Transverse colon (tissue), 4 donors: ENCODE results near the gene UBE2Q1.

Experiments
- CTCF ChIP-seq, 5 experiments: fragments of 200-600 bp in 3 of 5; fragments of 450-650 bp in 2 of 5; sonication (generic) in 3 of 5; IDR thresholded peaks; 1 replicate in 2 of 5; 2 replicates in 3 of 5; pipeline ENCODE4 v1.5.1; 2016 to 2017; ENCODE audit warnings: antibody characterized with exemption in 5 of 5, inconsistent platforms in 3 of 5, mild to moderate bottlenecking in 2 of 5, moderate library complexity in 1 of 5
- POLR2A ChIP-seq: fragments of 450-650 bp; IDR thresholded peaks from one replicate; pipeline ENCODE4 v1.6.1; 2016; ENCODE audit warnings: antibody characterized with exemption, mild to moderate bottlenecking, moderate library complexity
- POLR2AphosphoS5 ChIP-seq, 3 donors: sonication (generic); formaldehyde crosslinking; IDR thresholded peaks; one replicate each; pipeline ENCODE4 v1.6.1; 2016; ENCODE audit warnings: antibody characterized with exemption in 3 of 3

GRCh38 chr1:154571964-154572288, 13.5 kb upstream of the UBE2Q1 start:
- TF ChIP-seq POLR2A (no peak), CTCF (IDR thresholded peaks at IDR 0.05) (no peak), POLR2AphosphoS5 (IDR thresholded peaks at IDR 0.05) (no peak)
